ENCODE results near the gene HELT. TPM values are rescaled to one million over a fixed set of nuclear protein-coding genes. Genes with fewer than 3 reads are reported as not detected.
"Not testable (repeated sequence)": the region's sequence is repeated elsewhere in the genome, so short reads cannot be mapped to it uniquely, and the experiment has no call there.

HELT gene
- total RNA-seq, 1 experiment from 2014 or later = not detected

- peak; percentile 70 for DNase-seq (ENCODE audit: unreplicated experiment)
- H3K27me3 Mint-ChIP-seq (ENCODE audit: insufficient read depth, unreplicated experiment) = no peaks in the 10 kb centered on the region
- CTCF ChIA-PET = interaction anchor here (0.6 to 1.6 kb wide), 7 partner anchors 8 to 238 kb away, joined by 3 to 7 read pairs (median 3); no protein-coding TSS in a partner anchor
- H3K9me3 Mint-ChIP-seq (ENCODE audit: unreplicated experiment) = no peaks in the 10 kb centered on the region
- no TSS peak for BruUV-seq (replicated peaks)
- H3K4me1 Mint-ChIP-seq (ENCODE audit: insufficient read depth, unreplicated experiment) = peaks cover 3% of the 10 kb centered on the region
- no peaks in the 10 kb centered on the region for H3K36me3 Mint-ChIP-seq (ENCODE audit: insufficient read depth, unreplicated experiment)
- TF ChIP-seq, protein P1, sequence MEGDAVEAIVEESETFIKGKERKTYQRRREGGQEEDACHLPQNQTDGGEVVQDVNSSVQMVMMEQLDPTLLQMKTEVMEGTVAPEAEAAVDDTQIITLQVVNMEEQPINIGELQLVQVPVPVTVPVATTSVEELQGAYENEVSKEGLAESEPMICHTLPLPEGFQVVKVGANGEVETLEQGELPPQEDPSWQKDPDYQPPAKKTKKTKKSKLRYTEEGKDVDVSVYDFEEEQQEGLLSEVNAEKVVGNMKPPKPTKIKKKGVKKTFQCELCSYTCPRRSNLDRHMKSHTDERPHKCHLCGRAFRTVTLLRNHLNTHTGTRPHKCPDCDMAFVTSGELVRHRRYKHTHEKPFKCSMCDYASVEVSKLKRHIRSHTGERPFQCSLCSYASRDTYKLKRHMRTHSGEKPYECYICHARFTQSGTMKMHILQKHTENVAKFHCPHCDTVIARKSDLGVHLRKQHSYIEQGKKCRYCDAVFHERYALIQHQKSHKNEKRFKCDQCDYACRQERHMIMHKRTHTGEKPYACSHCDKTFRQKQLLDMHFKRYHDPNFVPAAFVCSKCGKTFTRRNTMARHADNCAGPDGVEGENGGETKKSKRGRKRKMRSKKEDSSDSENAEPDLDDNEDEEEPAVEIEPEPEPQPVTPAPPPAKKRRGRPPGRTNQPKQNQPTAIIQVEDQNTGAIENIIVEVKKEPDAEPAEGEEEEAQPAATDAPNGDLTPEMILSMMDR (IDR thresholded peaks at IDR 0.05; ENCODE audit: unreplicated experiment) = peak; percentile 47
- POLR2A ChIA-PET = interaction anchor here (0.7 to 0.9 kb wide), 3 partner anchors 140 to 233 kb away, joined by 3 to 6 read pairs (median 3); no protein-coding TSS in a partner anchor
- no peak overlapping the region for H3K27ac Mint-ChIP-seq (ENCODE audit: low read depth, unreplicated experiment)
- H3K4me3 Mint-ChIP-seq (ENCODE audit: unreplicated experiment) = no peak overlapping the region
- intact Hi-C loops (cut with micrococcal nuclease) = loop anchor here (1.0 to 10.0 kb wide), 2 partner anchors 238 to 339 kb away; partner anchors contain the start of genes CASP3 and PRIMPOL
Observed at GRCh38 chr4:184983672-184984356, 34.5 kb upstream of the HELT start.

GRCh38 chr4:184987493-184988031 is 30.7 kb upstream of the HELT start:
- intact Hi-C loops (cut with micrococcal nuclease) = loop anchor here (10.0 kb wide), 1 partner anchor 343 kb away; the partner anchor contains the start of genes CASP3 and PRIMPOL
- no peak overlapping the region for H3K4me3 Mint-ChIP-seq (ENCODE audit: unreplicated experiment)

DNA sequence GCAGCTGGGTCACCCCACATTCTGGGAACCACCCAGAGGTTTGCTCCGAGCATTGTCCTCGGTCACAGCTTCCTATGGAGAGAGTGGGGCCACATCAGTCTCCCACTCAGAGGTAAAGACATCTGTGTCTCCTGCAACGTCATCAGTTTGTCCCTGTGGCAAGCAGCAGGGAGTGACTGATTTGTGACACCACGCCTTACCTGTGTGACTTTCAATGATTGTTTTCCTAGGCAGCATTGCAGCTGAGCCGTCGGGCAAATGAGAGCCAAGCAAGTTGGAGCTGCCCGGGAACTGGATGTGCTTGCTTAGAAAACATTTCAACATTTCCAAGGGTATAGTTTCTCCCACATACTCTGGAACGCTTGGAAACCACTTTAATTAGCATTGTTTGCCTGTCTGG is 29.7 kb upstream of the HELT start:
- Mint-ChIP-seq H3K27me3 (ENCODE audit: insufficient read depth, unreplicated experiment) (no peaks in the 10 kb centered on the region), H3K4me1 (ENCODE audit: insufficient read depth, unreplicated experiment) (no peaks in the 10 kb centered on the region), H3K9me3 (ENCODE audit: unreplicated experiment) (no peaks in the 10 kb centered on the region), H3K27ac (ENCODE audit: low read depth, unreplicated experiment) (no peak overlapping the region), H3K4me3 (ENCODE audit: unreplicated experiment) (no peak overlapping the region), H3K36me3 (ENCODE audit: insufficient read depth, unreplicated experiment) (no peaks in the 10 kb centered on the region)
- TF ChIP-seq, protein P1 (IDR thresholded peaks at IDR 0.05; ENCODE audit: unreplicated experiment) = no peak
- no TSS peak for BruUV-seq (replicated peaks)
- ChIA-PET CTCF (interaction anchor here (0.6 to 2.1 kb wide), 4 partner anchors 16 to 789 kb away, joined by 3 to 7 read pairs (median 4); no protein-coding TSS in a partner anchor), POLR2A (no interaction called here)
- no peak for DNase-seq (ENCODE audit: unreplicated experiment)
- intact Hi-C loops (cut with micrococcal nuclease) = loop anchor here (10.0 kb wide), 1 partner anchor 344 kb away; the partner anchor contains the start of genes CASP3 and PRIMPOL

More at GRCh38 chr4:184987493-184988031, 30.7 kb upstream of the HELT start:
- no peak for DNase-seq (ENCODE audit: unreplicated experiment)
- Mint-ChIP-seq H3K27me3 (ENCODE audit: insufficient read depth, unreplicated experiment) (no peaks in the 10 kb centered on the region), H3K4me1 (ENCODE audit: insufficient read depth, unreplicated experiment) (no peaks in the 10 kb centered on the region), H3K27ac (ENCODE audit: low read depth, unreplicated experiment) (no peak overlapping the region), H3K36me3 (ENCODE audit: insufficient read depth, unreplicated experiment) (no peaks in the 10 kb centered on the region), H3K9me3 (ENCODE audit: unreplicated experiment) (no peaks in the 10 kb centered on the region)
- BruUV-seq (replicated peaks) = no TSS peak
- POLR2A ChIA-PET = no interaction called here
- TF ChIP-seq, protein P1 (IDR thresholded peaks at IDR 0.05; ENCODE audit: unreplicated experiment) = no peak
- CTCF ChIA-PET = interaction anchor here (0.7 to 2.1 kb wide), 4 partner anchors 9 to 242 kb away, joined by 3 to 7 read pairs (median 4); no protein-coding TSS in a partner anchor

DNA sequence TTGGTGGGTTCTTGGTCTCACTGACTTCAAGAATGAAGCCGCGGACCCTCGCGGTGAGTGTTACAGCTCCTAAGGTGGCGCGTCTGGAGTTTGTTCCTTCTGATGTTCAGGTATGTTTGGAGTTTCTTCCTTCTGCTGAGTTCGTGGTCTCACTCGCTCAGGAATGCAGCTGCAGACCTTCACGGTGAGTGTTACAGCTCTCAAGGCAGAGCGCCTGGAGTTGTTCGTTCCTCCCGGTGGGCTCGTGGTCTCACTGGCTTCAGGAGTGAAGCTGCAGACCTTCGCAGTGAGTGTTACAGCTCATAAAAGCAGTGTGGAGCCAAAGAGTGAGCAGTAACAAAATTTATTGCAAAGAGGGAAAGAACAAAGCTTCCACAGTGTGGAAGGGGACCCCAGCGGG is 29.0 kb upstream of the HELT start:
- DNase-seq (ENCODE audit: unreplicated experiment); H3K9me3 Mint-ChIP-seq (ENCODE audit: unreplicated experiment); H3K27me3 Mint-ChIP-seq (ENCODE audit: insufficient read depth, unreplicated experiment); H3K4me1 Mint-ChIP-seq (ENCODE audit: insufficient read depth, unreplicated experiment); BruUV-seq (replicated peaks); H3K4me3 Mint-ChIP-seq (ENCODE audit: unreplicated experiment); H3K36me3 Mint-ChIP-seq (ENCODE audit: insufficient read depth, unreplicated experiment); H3K27ac Mint-ChIP-seq (ENCODE audit: low read depth, unreplicated experiment): not testable (repeated sequence)
- ChIA-PET CTCF (interaction anchor here (0.6 to 2.1 kb wide), 4 partner anchors 16 to 942 kb away, joined by 3 to 7 read pairs (median 4); no protein-coding TSS in a partner anchor), POLR2A (interaction anchor here (0.6 kb wide), 1 partner anchor 174 kb away, joined by 3 read pairs; no protein-coding TSS in a partner anchor)
- intact Hi-C loops (cut with micrococcal nuclease) = loop anchor here (10.0 kb wide), 1 partner anchor 344 kb away; the partner anchor contains the start of genes CASP3 and PRIMPOL

DNA sequence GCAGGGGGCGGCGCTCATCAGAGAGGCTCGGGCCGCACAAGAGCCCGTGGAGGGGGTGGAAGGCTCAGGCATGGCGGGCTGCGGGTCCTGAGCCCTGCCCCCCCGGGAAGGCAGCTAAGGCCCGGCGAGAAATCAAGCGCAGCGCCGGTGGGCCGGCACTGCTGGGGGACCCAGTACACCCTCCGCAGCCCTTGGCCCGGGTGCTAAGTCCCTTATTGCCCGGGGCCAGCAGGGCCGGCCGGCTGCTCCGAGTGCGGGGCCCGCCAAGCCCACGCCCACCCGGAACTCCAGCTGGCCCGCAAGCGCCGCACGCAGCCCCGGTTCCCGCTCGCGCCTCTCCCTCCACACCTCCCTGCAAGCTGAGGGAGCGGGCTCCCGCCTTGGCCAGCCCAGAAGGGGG is 28.2 kb upstream of the HELT start:
- H3K27me3 Mint-ChIP-seq (ENCODE audit: insufficient read depth, unreplicated experiment); BruUV-seq (replicated peaks); H3K27ac Mint-ChIP-seq (ENCODE audit: low read depth, unreplicated experiment); H3K36me3 Mint-ChIP-seq (ENCODE audit: insufficient read depth, unreplicated experiment); intact Hi-C loops (cut with micrococcal nuclease); CTCF ChIA-PET; H3K4me3 Mint-ChIP-seq (ENCODE audit: unreplicated experiment); H3K4me1 Mint-ChIP-seq (ENCODE audit: insufficient read depth, unreplicated experiment); DNase-seq (ENCODE audit: unreplicated experiment); H3K9me3 Mint-ChIP-seq (ENCODE audit: unreplicated experiment): not testable (repeated sequence)
- POLR2A ChIA-PET = interaction anchor here (0.6 kb wide), 1 partner anchor 175 kb away, joined by 3 read pairs; no protein-coding TSS in a partner anchor

Measured in MCF 10A (cell line).